A549 treated with AZD9567 at 1 μM for 4 hours (cell line): Measurements from ENCODE around the gene OTOG. TPM values are rescaled to one million over a fixed set of nuclear protein-coding genes. Genes with fewer than 3 reads are reported as not detected.

ENCODE experiments used
- total RNA-seq: library from RNA; stranded (reverse); fragments of 200-300 nt; extraction: Qiagen RNA extraction; gene quantifications from 5 replicates; pipeline ENCODE4 v1.2.3, GENCODE V29; 2022; ENCODE audit not compliant: insufficient read depth

OTOG gene, protein sequence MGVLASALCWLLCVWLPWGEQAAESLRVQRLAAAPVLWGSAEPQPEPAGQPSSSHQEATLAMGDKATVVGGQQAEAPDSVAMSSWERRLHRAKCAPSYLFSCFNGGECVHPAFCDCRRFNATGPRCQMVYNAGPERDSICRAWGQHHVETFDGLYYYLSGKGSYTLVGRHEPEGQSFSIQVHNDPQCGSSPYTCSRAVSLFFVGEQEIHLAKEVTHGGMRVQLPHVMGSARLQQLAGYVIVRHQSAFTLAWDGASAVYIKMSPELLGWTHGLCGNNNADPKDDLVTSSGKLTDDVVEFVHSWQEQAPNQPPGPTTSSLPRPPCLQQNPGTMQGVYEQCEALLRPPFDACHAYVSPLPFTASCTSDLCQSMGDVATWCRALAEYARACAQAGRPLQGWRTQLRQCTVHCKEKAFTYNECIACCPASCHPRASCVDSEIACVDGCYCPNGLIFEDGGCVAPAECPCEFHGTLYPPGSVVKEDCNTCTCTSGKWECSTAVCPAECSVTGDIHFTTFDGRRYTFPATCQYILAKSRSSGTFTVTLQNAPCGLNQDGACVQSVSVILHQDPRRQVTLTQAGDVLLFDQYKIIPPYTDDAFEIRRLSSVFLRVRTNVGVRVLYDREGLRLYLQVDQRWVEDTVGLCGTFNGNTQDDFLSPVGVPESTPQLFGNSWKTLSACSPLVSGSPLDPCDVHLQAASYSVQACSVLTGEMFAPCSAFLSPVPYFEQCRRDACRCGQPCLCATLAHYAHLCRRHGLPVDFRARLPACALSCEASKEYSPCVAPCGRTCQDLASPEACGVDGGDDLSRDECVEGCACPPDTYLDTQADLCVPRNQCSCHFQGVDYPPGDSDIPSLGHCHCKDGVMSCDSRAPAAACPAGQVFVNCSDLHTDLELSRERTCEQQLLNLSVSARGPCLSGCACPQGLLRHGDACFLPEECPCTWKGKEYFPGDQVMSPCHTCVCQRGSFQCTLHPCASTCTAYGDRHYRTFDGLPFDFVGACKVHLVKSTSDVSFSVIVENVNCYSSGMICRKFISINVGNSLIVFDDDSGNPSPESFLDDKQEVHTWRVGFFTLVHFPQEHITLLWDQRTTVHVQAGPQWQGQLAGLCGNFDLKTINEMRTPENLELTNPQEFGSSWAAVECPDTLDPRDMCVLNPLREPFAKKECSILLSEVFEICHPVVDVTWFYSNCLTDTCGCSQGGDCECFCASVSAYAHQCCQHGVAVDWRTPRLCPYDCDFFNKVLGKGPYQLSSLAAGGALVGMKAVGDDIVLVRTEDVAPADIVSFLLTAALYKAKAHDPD (N-terminal part only)
- not detected in 5 replicates for total RNA-seq

GRCh38 chr11:17547051-17547577 lies at the start of gene OTOG:
Gene OTOG (plus strand): TSS chr11:17547259. CDS start chr11:17547373, 114 bp downstream.

GRCh38 chr11:17544181-17544622 lies 2.9 kb upstream of the OTOG start, which contains the start of gene USH1C:
Gene USH1C (minus strand): TSS chr11:17544416. CDS start chr11:17544307, 109 bp downstream.

Other genes starting within 250 kb of the OTOG start
- 1.8 to 2.9 TPM (median 2.6 TPM) in 5 replicates for gene NCR3LG1, start 195.5 kb upstream of the OTOG start, total RNA-seq
- gene KCNJ11, start 158.6 kb upstream of the OTOG start, total RNA-seq = 1.3 to 3.0 TPM (median 2.8 TPM) in 5 replicates
- 5.1 to 9.4 TPM (median 7.6 TPM) in 5 replicates for gene ABCC8, start 70.4 kb upstream of the OTOG start, total RNA-seq
- 0.78 to 10.1 TPM (median 1.2 TPM) in 5 replicates for gene USH1C, start 2.8 kb upstream of the OTOG start, total RNA-seq
- gene MYOD1, start 172.3 kb downstream of the OTOG start, total RNA-seq = not detected in 5 replicates
- 0.06 to 0.12 TPM (median 0.12 TPM) in 4 of 5 replicates, not detected in the other for gene KCNC1, start 187.5 kb downstream of the OTOG start, total RNA-seq